Neural cell (in vitro differentiated cells): ENCODE measurements around the gene ANO8. TPM values are rescaled to one million over a fixed set of nuclear protein-coding genes. Genes with fewer than 3 reads are reported as not detected.

ENCODE experiments used
- H2AFZ ChIP-seq: fragments of 200-600, 300-800 bp; sonication (generic), shearing (Covaris generic); 2 replicates; pipeline ENCODE4 v1.6.0; 2014; ENCODE audit warnings: low read depth, mild to moderate bottlenecking, antibody characterized with exemption, low read length, moderate library complexity
- H3F3A ChIP-seq: fragments of 200-600 bp; shearing (Covaris generic); 2 replicates; pipeline ENCODE4 v1.6.1; 2016; ENCODE audit warnings: mild to moderate bottlenecking, moderate library complexity, mixed read lengths, antibody characterized with exemption, low read length; ENCODE audit not compliant: insufficient read depth, poor library complexity, severe bottlenecking
- H3K27ac ChIP-seq: fragments of 200-600, 300-800 bp; sonication (generic), shearing (Covaris generic); 2 replicates; pipeline ENCODE4 v1.5.1; 2014; ENCODE audit warnings: mild to moderate bottlenecking, low read length, moderate library complexity
- H3K27me3 ChIP-seq: fragments of 300-800, 200-600 bp; sonication (generic), shearing (Covaris generic); 2 replicates; pipeline ENCODE4 v1.6.0; 2014; ENCODE audit warnings: mild to moderate bottlenecking, low read depth, low read length, moderate library complexity; ENCODE audit not compliant: insufficient read depth
- H3K36me3 ChIP-seq: fragments of 300-800, 200-600 bp; sonication (generic), shearing (Covaris generic); 2 replicates; pipeline ENCODE4 v1.5.1; 2014; ENCODE audit warnings: mild to moderate bottlenecking, antibody characterized with exemption, low read length, moderate library complexity; ENCODE audit not compliant: insufficient read depth
- H3K4me2 ChIP-seq: fragments of 300-800, 200-600 bp; sonication (generic), shearing (Covaris generic); 2 replicates; pipeline ENCODE4 v1.6.0; 2014; ENCODE audit warnings: mild to moderate bottlenecking, low read length
- H3K4me3 ChIP-seq: fragments of 300-800, 200-600 bp; sonication (generic), shearing (Covaris generic); 2 replicates; pipeline ENCODE4 v1.5.1; 2014; ENCODE audit warnings: mild to moderate bottlenecking, low read length, moderate library complexity
- H3K79me2 ChIP-seq: fragments of 200-600 bp; shearing (Covaris generic); replicated peaks from 2 replicates; pipeline ENCODE4 v1.6.0; 2014; ENCODE audit warnings: mild to moderate bottlenecking, low read length, moderate library complexity; ENCODE audit not compliant: insufficient read depth
- H3K9ac ChIP-seq: fragments of 300-800, 200-600 bp; sonication (generic), shearing (Covaris generic); 2 replicates; pipeline ENCODE4 v1.6.1; 2016; ENCODE audit warnings: mild to moderate bottlenecking, low read length, mixed read lengths
- H3K9me2 ChIP-seq: fragments of 200-600 bp; shearing (Covaris generic); 2 replicates; pipeline ENCODE4 v1.6.1; 2016; ENCODE audit warnings: mild to moderate bottlenecking, low read length, mixed read lengths; ENCODE audit not compliant: insufficient read depth
- H3K9me3 ChIP-seq: fragments of 200-600, 300-800 bp; sonication (generic), shearing (Covaris generic); 2 replicates; pipeline ENCODE4 v1.6.1; 2016; ENCODE audit warnings: mild to moderate bottlenecking, mixed run types, low read length, moderate library complexity, mixed read lengths
- H4K20me1 ChIP-seq: fragments of 200-600 bp; shearing (Covaris generic); 2 replicates; pipeline ENCODE4 v1.6.1; 2016; ENCODE audit warnings: mild to moderate bottlenecking, mixed run types; ENCODE audit not compliant: insufficient read depth
- EP300 ChIP-seq: fragments of 450-650 bp; conservative IDR thresholded peaks from 2 replicates; pipeline ENCODE4 v1.6.1; 2014; ENCODE audit warnings: antibody characterized with exemption, mild to moderate bottlenecking, moderate library complexity; ENCODE audit not compliant: poor library complexity, severe bottlenecking
- EZH2 ChIP-seq: fragments of 200-600, 300-800 bp; shearing (Covaris generic), sonication (generic); IDR thresholded peaks from 2 replicates; pipeline ENCODE4 v1.6.1; 2014; ENCODE audit warnings: antibody characterized with exemption, low read length, borderline replicate concordance, mild to moderate bottlenecking; ENCODE audit not compliant: insufficient read depth, poor library complexity, severe bottlenecking
- MXI1 ChIP-seq: fragments of 450-650 bp; conservative IDR thresholded peaks from 2 replicates; pipeline ENCODE4 v1.6.1; 2014; ENCODE audit warnings: antibody characterized with exemption, mild to moderate bottlenecking; ENCODE audit not compliant: poor library complexity, severe bottlenecking
- POLR2AphosphoS5 ChIP-seq: IDR thresholded peaks from 2 replicates; pipeline ENCODE4 v1.6.1; 2012
- RAD21 ChIP-seq: fragments of 450-650 bp; conservative IDR thresholded peaks from 2 replicates; pipeline ENCODE4 v1.6.1; 2014; ENCODE audit warnings: antibody characterized with exemption, mild to moderate bottlenecking, moderate library complexity
- SMC3 ChIP-seq: fragments of 450-650 bp; conservative IDR thresholded peaks from 2 replicates; pipeline ENCODE4 v1.6.1; 2014; ENCODE audit warnings: antibody characterized with exemption, mild to moderate bottlenecking, moderate library complexity; ENCODE audit not compliant: poor library complexity
- TAF1 ChIP-seq: IDR thresholded peaks from 2 replicates; pipeline ENCODE4 v1.6.1; 2012; ENCODE audit warnings: low read depth
- polyA plus RNA-seq: library from polyadenylated mRNA; depleted of rRNA; stranded (reverse); fragments of >200 nt; gene quantifications from 2 replicates; pipeline ENCODE4 v1.2.3, GENCODE V29; 2014
- TF ChIP-seq, protein P1 (sequence below): fragments of 450-650 bp; IDR thresholded peaks from 2 replicates; pipeline ENCODE4 v1.5.1; 2014; ENCODE audit warnings: antibody characterized with exemption, mild to moderate bottlenecking, moderate library complexity; ENCODE audit not compliant: poor library complexity, severe bottlenecking
- TF ChIP-seq, protein P2 (sequence below): IDR thresholded peaks from 2 replicates; pipeline ENCODE4 v1.6.1; 2012; ENCODE audit warnings: borderline replicate concordance

The ANO8 gene
- polyA plus RNA-seq, 1 donor from 2014 or later, result 51.3 TPM

DNA sequence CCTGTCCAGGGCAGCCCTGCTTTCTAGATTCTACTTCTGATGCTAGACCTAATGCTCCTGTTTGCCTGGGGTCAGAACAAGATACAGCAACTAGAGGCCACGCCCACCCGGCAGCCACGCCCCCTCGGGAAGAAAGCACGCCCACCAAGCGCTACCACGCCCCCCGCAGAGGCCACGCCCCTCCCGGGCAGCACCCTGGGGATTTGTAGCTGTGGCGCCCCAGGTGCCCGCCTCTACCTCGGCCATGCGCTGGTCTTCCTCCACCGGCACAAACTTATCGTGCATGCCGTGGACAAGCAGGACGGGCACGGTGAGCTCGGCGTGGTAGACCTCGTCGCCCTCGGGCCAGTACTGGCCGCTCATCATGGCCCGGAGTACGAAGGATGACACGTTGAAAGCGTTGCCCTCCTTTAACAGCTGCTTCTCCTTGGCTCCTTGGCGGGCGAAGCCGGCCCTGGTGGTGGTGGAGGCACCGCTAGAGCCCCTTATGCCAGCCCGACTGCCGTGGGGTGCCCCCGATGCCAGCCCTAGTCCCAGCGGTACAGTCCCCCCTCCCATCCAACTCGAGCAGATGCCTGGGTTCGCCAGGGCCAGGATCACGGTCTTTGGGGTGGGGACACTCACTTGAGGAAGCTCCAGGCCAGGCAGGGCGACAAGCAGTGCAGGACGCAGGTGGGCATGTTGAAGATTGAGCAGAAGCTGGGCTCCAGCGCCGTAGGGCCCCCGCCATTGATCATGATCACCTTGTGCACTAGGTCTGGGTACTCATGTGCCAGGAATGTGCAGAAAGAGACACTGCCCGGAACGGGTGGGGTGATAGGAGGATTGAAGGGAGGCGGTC is 40.4 kb downstream of the ANO8 start:
- no peak overlapping the region for H3K9ac ChIP-seq
- no peak overlapping the region for H3K27ac ChIP-seq
- no peak overlapping the region for H2AFZ ChIP-seq
- peaks cover 6% of the 10 kb centered on the region for H3K36me3 ChIP-seq
- H3K79me2 ChIP-seq, result no peaks in the 10 kb centered on the region
- peaks cover 5% of the 10 kb centered on the region for H3K9me3 ChIP-seq
- H3K4me2 ChIP-seq, result no peak overlapping the region
- no peak overlapping the region for H3K4me3 ChIP-seq
- no peaks in the 10 kb centered on the region for H3K27me3 ChIP-seq
- TF ChIP-seq EZH2, result no peak
- no peak for TF ChIP-seq POLR2AphosphoS5
- TF ChIP-seq RAD21, result no peak
- no peak for TF ChIP-seq MXI1
- TF ChIP-seq, protein P1, sequence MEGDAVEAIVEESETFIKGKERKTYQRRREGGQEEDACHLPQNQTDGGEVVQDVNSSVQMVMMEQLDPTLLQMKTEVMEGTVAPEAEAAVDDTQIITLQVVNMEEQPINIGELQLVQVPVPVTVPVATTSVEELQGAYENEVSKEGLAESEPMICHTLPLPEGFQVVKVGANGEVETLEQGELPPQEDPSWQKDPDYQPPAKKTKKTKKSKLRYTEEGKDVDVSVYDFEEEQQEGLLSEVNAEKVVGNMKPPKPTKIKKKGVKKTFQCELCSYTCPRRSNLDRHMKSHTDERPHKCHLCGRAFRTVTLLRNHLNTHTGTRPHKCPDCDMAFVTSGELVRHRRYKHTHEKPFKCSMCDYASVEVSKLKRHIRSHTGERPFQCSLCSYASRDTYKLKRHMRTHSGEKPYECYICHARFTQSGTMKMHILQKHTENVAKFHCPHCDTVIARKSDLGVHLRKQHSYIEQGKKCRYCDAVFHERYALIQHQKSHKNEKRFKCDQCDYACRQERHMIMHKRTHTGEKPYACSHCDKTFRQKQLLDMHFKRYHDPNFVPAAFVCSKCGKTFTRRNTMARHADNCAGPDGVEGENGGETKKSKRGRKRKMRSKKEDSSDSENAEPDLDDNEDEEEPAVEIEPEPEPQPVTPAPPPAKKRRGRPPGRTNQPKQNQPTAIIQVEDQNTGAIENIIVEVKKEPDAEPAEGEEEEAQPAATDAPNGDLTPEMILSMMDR, result no peak
- TF ChIP-seq EP300, result no peak
- TF ChIP-seq, protein P2, sequence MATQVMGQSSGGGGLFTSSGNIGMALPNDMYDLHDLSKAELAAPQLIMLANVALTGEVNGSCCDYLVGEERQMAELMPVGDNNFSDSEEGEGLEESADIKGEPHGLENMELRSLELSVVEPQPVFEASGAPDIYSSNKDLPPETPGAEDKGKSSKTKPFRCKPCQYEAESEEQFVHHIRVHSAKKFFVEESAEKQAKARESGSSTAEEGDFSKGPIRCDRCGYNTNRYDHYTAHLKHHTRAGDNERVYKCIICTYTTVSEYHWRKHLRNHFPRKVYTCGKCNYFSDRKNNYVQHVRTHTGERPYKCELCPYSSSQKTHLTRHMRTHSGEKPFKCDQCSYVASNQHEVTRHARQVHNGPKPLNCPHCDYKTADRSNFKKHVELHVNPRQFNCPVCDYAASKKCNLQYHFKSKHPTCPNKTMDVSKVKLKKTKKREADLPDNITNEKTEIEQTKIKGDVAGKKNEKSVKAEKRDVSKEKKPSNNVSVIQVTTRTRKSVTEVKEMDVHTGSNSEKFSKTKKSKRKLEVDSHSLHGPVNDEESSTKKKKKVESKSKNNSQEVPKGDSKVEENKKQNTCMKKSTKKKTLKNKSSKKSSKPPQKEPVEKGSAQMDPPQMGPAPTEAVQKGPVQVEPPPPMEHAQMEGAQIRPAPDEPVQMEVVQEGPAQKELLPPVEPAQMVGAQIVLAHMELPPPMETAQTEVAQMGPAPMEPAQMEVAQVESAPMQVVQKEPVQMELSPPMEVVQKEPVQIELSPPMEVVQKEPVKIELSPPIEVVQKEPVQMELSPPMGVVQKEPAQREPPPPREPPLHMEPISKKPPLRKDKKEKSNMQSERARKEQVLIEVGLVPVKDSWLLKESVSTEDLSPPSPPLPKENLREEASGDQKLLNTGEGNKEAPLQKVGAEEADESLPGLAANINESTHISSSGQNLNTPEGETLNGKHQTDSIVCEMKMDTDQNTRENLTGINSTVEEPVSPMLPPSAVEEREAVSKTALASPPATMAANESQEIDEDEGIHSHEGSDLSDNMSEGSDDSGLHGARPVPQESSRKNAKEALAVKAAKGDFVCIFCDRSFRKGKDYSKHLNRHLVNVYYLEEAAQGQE, result no peak
- TF ChIP-seq SMC3, result no peak
- no peak for TF ChIP-seq TAF1
- H4K20me1 ChIP-seq, result no peaks in the 10 kb centered on the region
- no peaks in the 10 kb centered on the region for H3F3A ChIP-seq
- no peaks in the 10 kb centered on the region for H3K9me2 ChIP-seq

GRCh38 chr19:17293605-17294004 is 41.0 kb downstream of the ANO8 start:
- no peak overlapping the region for H2AFZ ChIP-seq
- H3K9me3 ChIP-seq, result peaks cover 5% of the 10 kb centered on the region
- H3K9me2 ChIP-seq, result no peaks in the 10 kb centered on the region
- H3K36me3 ChIP-seq, result peaks cover 6% of the 10 kb centered on the region
- H3K27ac ChIP-seq, result no peak overlapping the region
- H3F3A ChIP-seq, result no peaks in the 10 kb centered on the region
- no peak overlapping the region for H3K4me2 ChIP-seq
- no peak overlapping the region for H3K9ac ChIP-seq
- TF ChIP-seq, protein P2, result no peak
- no peak for TF ChIP-seq TAF1
- TF ChIP-seq, protein P1, result no peak
- TF ChIP-seq SMC3, result no peak
- TF ChIP-seq POLR2AphosphoS5, result no peak
- no peak for TF ChIP-seq EZH2
- TF ChIP-seq MXI1, result no peak
- no peak overlapping the region for H3K4me3 ChIP-seq
- H4K20me1 ChIP-seq, result no peaks in the 10 kb centered on the region
- H3K79me2 ChIP-seq, result no peaks in the 10 kb centered on the region
- no peaks in the 10 kb centered on the region for H3K27me3 ChIP-seq
